SH-SY5Y (cell line): ENCODE results near the gene UQCC5.

Source experiments
- GATA2 ChIP-seq: IDR thresholded peaks from 2 replicates; pipeline ENCODE4 v1.6.1; 2011; ENCODE audit warnings: mild to moderate bottlenecking, low read depth, low read length
- GATA3 ChIP-seq: IDR thresholded peaks from 2 replicates; pipeline ENCODE4 v1.6.1; 2011; ENCODE audit warnings: low read depth, mild to moderate bottlenecking, low read length, moderate library complexity

DNA sequence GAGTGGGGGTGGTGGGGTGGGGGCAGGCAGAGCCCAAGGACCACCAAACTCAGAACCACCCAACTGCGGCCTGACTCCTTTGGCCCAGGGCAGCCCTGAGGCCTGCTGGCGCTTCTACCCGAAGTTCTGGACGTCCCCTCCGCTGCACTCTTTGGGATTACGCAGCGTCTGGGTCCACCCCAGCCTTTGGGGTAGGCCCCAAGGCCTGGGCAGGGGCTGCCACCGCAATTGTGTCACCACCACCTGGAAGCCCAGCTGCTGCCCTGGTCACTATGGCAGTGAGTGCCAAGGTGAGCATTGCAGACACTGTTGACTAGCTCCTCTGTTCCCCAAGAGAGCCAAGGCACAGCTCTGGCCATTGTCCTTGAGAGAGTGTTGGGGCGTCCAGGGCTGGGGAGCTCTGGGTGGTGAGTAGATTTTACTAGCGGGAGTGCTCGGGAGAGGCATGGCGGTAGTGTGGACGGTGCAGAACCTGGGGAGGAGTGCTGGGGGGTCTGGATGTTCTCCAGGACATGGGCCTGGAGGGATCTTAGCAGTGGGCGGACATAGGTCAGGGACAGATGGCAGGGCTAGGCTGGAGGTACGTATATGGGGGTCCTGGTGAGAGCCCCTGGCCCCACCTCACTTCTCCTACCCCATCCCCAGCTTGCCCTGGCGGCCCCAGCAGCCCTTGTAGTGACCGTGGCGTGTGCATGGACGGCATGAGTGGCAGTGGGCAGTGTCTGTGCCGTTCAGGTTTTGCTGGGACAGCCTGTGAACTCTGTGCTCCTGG, 15.5 kb upstream of the UQCC5 start:
- no peak for TF ChIP-seq GATA2
- no peak for TF ChIP-seq GATA3
